GM21423 (cell line): ENCODE data around the gene EP400.
A peak's percentile ranks its signal among the peaks of the same experiment; 100 is the strongest.

ENCODE experiments used
- ATAC-seq: cut with Tn5 transposase; IDR thresholded peaks from one replicate; pipeline ENCODE4 v1.9.1; 2021; ENCODE audit warnings: mild to moderate bottlenecking, moderate library complexity; ENCODE audit not compliant: unreplicated experiment

The EP400 gene

GRCh38 chr12:131949431-131950181 is at the start of gene EP400:
Gene EP400, plus strand, starts transcription at chr12:131949942. Its CDS starts 10,678 bp downstream, at chr12:131960620.
- peak; percentile 94 for ATAC-seq

- ATAC-seq, result no peak
Measured at GRCh38 chr12:131900397-131900796, 49.3 kb upstream of the EP400 start.

GRCh38 chr12:131901431-131902331 is 48.1 kb upstream of the EP400 start:
- no peak for ATAC-seq

- no peak for ATAC-seq
Measured at GRCh38 chr12:131902332-131903241, 47.2 kb upstream of the EP400 start.

GRCh38 chr12:131903270-131904255 is 46.2 kb upstream of the EP400 start:
- ATAC-seq, result no peak

- no peak for ATAC-seq
Measured at GRCh38 chr12:131904346-131904745, 45.4 kb upstream of the EP400 start.

- no peak for ATAC-seq
Measured at GRCh38 chr12:131905081-131905629, 44.6 kb upstream of the EP400 start.

- no peak for ATAC-seq
Measured at GRCh38 chr12:131905630-131906091, 44.1 kb upstream of the EP400 start.

GRCh38 chr12:131907379-131908091 is 42.2 kb upstream of the EP400 start:
- no peak for ATAC-seq

- no peak for ATAC-seq
Measured at GRCh38 chr12:131908092-131909080, 41.4 kb upstream of the EP400 start.

GRCh38 chr12:131909081-131909751 is 40.5 kb upstream of the EP400 start:
- ATAC-seq, result no peak

- ATAC-seq, result no peak
Measured at GRCh38 chr12:131909752-131910219, 40.0 kb upstream of the EP400 start.

- no peak for ATAC-seq
Measured at GRCh38 chr12:131910302-131911027, 39.3 kb upstream of the EP400 start.

GRCh38 chr12:131911028-131911650 is 38.6 kb upstream of the EP400 start:
- ATAC-seq, result no peak

GRCh38 chr12:131911851-131912477 is 37.8 kb upstream of the EP400 start:
- ATAC-seq, result no peak
